PC-9 (cell line): ENCODE data around the gene POLD1. TPM values are rescaled to one million over a fixed set of nuclear protein-coding genes. Genes with fewer than 3 reads are reported as not detected.

Source experiments
- BruUV-seq: library from RNA; stranded (reverse); fragments of 400-500 nt; replicated peaks from 2 replicates; lab custom pipeline; 2021; lab: Mats Ljungman, UMichigan
- CTCF ChIA-PET: fragments of 300-600 bp; sonication (Branson Sonifier 250); formaldehyde crosslinking; loops from one replicate; lab custom pipeline; 2022; ENCODE audit warnings: antibody characterized with exemption; lab: Charles Lee
- POLR2A ChIA-PET: fragments of 300-600 bp; sonication (Branson Sonifier 250); formaldehyde crosslinking; loops from one replicate; lab custom pipeline; 2022; ENCODE audit warnings: antibody characterized with exemption; ENCODE audit not compliant: unreplicated experiment; lab: Charles Lee
- DNase-seq, 2 experiments: peaks; one replicate each; pipeline versions ENCODE4 v3.0.0 to v3.0.0-alpha.2; 2015 to 2022; ENCODE audit warnings: mixed read lengths in 1 of 2
- H2AFZ ChIP-seq: fragments of 200-600 bp; sonication (generic); 2 replicates; pipeline ENCODE4 v1.8.1; 2017; ENCODE audit warnings: antibody characterized with exemption
- H3F3A ChIP-seq: fragments of 200-600 bp; sonication (generic); 2 replicates; pipeline ENCODE4 v1.8.1; 2017; ENCODE audit warnings: antibody characterized with exemption, mild to moderate bottlenecking, low read depth; ENCODE audit not compliant: insufficient read depth
- H3K27ac ChIP-seq: fragments of 200-600 bp; sonication (generic); 2 replicates; pipeline ENCODE4 v1.6.1; 2016; ENCODE audit warnings: mixed run types
- H3K27me3 ChIP-seq: fragments of 200-600 bp; sonication (generic); 2 replicates; pipeline ENCODE4 v1.6.1; 2016; ENCODE audit warnings: low read depth, mixed run types; ENCODE audit not compliant: insufficient read depth
- H3K36me3 ChIP-seq: fragments of 200-600 bp; sonication (generic); 2 replicates; pipeline ENCODE4 v1.6.1; 2016; ENCODE audit warnings: low read depth, mixed run types
- H3K4me1 ChIP-seq: fragments of 200-600 bp; sonication (generic); replicated peaks from 2 replicates; pipeline ENCODE4 v1.6.1; 2016; ENCODE audit warnings: mixed run types; ENCODE audit not compliant: insufficient read depth
- H3K4me2 ChIP-seq: fragments of 200-600 bp; sonication (generic); 2 replicates; pipeline ENCODE4 v1.6.1; 2017; ENCODE audit warnings: mixed run types
- H3K4me3 ChIP-seq: fragments of 200-600 bp; sonication (generic); 2 replicates; pipeline ENCODE4 v1.6.1; 2016; ENCODE audit warnings: mixed run types
- H3K79me2 ChIP-seq: fragments of 200-600 bp; sonication (generic); 2 replicates; pipeline ENCODE4 v1.6.1; 2017; ENCODE audit warnings: low read depth, mixed run types
- H3K9me2 ChIP-seq: fragments of 200-600 bp; sonication (generic); 2 replicates; pipeline ENCODE4 v1.8.1; 2017; ENCODE audit warnings: mild to moderate bottlenecking; ENCODE audit not compliant: insufficient read depth
- H3K9me3 ChIP-seq: fragments of 200-600 bp; sonication (generic); 2 replicates; pipeline ENCODE4 v1.8.1; 2016; ENCODE audit warnings: low read depth; ENCODE audit not compliant: insufficient read depth
- H4K20me1 ChIP-seq: fragments of 200-600 bp; sonication (generic); 2 replicates; pipeline ENCODE4 v1.8.1; 2017; ENCODE audit not compliant: insufficient read depth
- CTCF ChIP-seq: fragments of 200-600 bp; sonication (generic); conservative IDR thresholded peaks from 2 replicates; pipeline ENCODE4 v1.6.1; 2017; ENCODE audit warnings: mixed run types, antibody characterized with exemption, mild to moderate bottlenecking, moderate library complexity
- EZH2 ChIP-seq: fragments of 200-600 bp; sonication (generic); IDR thresholded peaks from 2 replicates; pipeline ENCODE4 v1.8.0; 2017; ENCODE audit warnings: antibody characterized with exemption, low read depth
- intact Hi-C: fragments of 100-400 bp; cut with micrococcal nuclease; formaldehyde crosslinking; loops from one replicate; pipeline ENCODE4 v1.10.0; 2022; ENCODE audit not compliant: unreplicated experiment
- total RNA-seq: library from RNA; stranded (reverse); gene quantifications from 2 replicates; pipeline ENCODE4 v1.2.3, GENCODE V29; 2021

The POLD1 gene
- total RNA-seq, 1 experiment from 2014 or later: 101 TPM

GRCh38 chr19:50418176-50419021 is 34.3 kb downstream of the POLD1 start, which contains the start of gene SPIB:
SPIB (plus strand) TSS chr19:50418938; CDS start chr19:50418963, 25 bp downstream.
- no peaks in the 10 kb centered on the region for H3K36me3 ChIP-seq
- no peak within 1 kb of the TSS for H2AFZ ChIP-seq
- no peak within 1 kb of the TSS for H3K4me3 ChIP-seq
- no peak for DNase-seq
- no peaks in the 10 kb centered on the region for H3K27me3 ChIP-seq
- no peaks in the 10 kb centered on the region for H3K9me2 ChIP-seq
- no peak within 1 kb of the TSS for H3K4me2 ChIP-seq
- intact Hi-C loops: no loop called here
- H3F3A ChIP-seq: peaks cover 7% of the 10 kb centered on the region; the same call in 1 of the 2 replicates
- no peaks in the 10 kb centered on the region for H3K79me2 ChIP-seq
- POLR2A ChIA-PET: no interaction called here
- H4K20me1 ChIP-seq: no peaks in the 10 kb centered on the region
- CTCF ChIA-PET: no interaction called here
- H3K27ac ChIP-seq: no peak within 1 kb of the TSS
- H3K4me1 ChIP-seq: no peaks in the 10 kb centered on the region
- TF ChIP-seq CTCF (no peak), EZH2 (no peak)
- H3K9me3 ChIP-seq: no peaks in the 10 kb centered on the region
- BruUV-seq: no TSS peak

- no peak overlapping the region for H2AFZ ChIP-seq
- no peaks in the 10 kb centered on the region for H3K9me2 ChIP-seq
- H3K27me3 ChIP-seq: no peaks in the 10 kb centered on the region
- no peak for DNase-seq
- ChIA-PET POLR2A (no interaction called here), CTCF (no interaction called here)
- H3K9me3 ChIP-seq: no peaks in the 10 kb centered on the region
- no peak overlapping the region for H3K4me2 ChIP-seq
- H3K36me3 ChIP-seq: no peaks in the 10 kb centered on the region
- H4K20me1 ChIP-seq: no peaks in the 10 kb centered on the region
- TF ChIP-seq CTCF (no peak), EZH2 (no peak)
- no TSS peak for BruUV-seq
- no peak overlapping the region for H3K27ac ChIP-seq
- intact Hi-C loops: no loop called here
- no peak overlapping the region for H3K4me3 ChIP-seq
- no peaks in the 10 kb centered on the region for H3K79me2 ChIP-seq
- peaks cover under 1% of the 10 kb centered on the region; the same call in 1 of the 2 replicates for H3F3A ChIP-seq
- H3K4me1 ChIP-seq: no peaks in the 10 kb centered on the region
Measured at GRCh38 chr19:50419022-50419579, 35.0 kb downstream of the POLD1 start.

GRCh38 chr19:50419580-50420035 is 35.5 kb downstream of the POLD1 start:
- no peaks in the 10 kb centered on the region for H3K36me3 ChIP-seq
- POLR2A ChIA-PET: no interaction called here
- CTCF ChIA-PET: no interaction called here
- DNase-seq: no peak
- no peaks in the 10 kb centered on the region for H4K20me1 ChIP-seq
- no peaks in the 10 kb centered on the region for H3K9me2 ChIP-seq
- intact Hi-C loops: no loop called here
- H3K27me3 ChIP-seq: no peaks in the 10 kb centered on the region
- no peaks in the 10 kb centered on the region for H3K9me3 ChIP-seq
- H3F3A ChIP-seq: no peaks in the 10 kb centered on the region
- no TSS peak for BruUV-seq
- no peak overlapping the region for H3K4me3 ChIP-seq
- H3K4me1 ChIP-seq: no peaks in the 10 kb centered on the region
- no peak overlapping the region for H3K4me2 ChIP-seq
- no peak overlapping the region for H3K27ac ChIP-seq
- no peak overlapping the region for H2AFZ ChIP-seq
- no peaks in the 10 kb centered on the region for H3K79me2 ChIP-seq
- TF ChIP-seq EZH2: no peak
- TF ChIP-seq CTCF: no peak
